GM23338 (cell line): ENCODE results near the gene SACM1L.

Source experiments
- CTCF ChIP-seq, 2 experiments: fragments of 200-600 bp in 1 of 2; sonication (generic) in 1 of 2; conservative IDR thresholded peaks; 2 replicates each; pipeline versions ENCODE4 v1.5.1 to v1.6.1; 2016 to 2017; ENCODE audit warnings: antibody characterized with exemption in 2 of 2, low read depth in 2 of 2, mild to moderate bottlenecking in 2 of 2, moderate library complexity in 1 of 2
- EZH2 ChIP-seq: fragments of 200-600 bp; sonication (generic); IDR thresholded peaks from one replicate; pipeline ENCODE4 v1.8.0; 2017; ENCODE audit warnings: antibody characterized with exemption, mild to moderate bottlenecking, low read depth; ENCODE audit not compliant: unreplicated experiment
- JUNB ChIP-seq: IDR thresholded peaks from one replicate; pipeline ENCODE4 v1.6.1; 2016; ENCODE audit warnings: antibody characterized with exemption; ENCODE audit not compliant: unreplicated experiment

GRCh38 chr3:45748068-45748467, 58.9 kb downstream of the SACM1L start:
- TF ChIP-seq CTCF (conservative IDR thresholded peaks at IDR 0.05; ENCODE audit: low read depth in 2 of 2) (no peak), EZH2 (no peak), JUNB (no peak)
